Activated T-cell treated with anti-CD3 and anti-CD28 coated beads for 4 hours (primary cell): ENCODE measurements around the gene DPH7.
"Not testable (repeated sequence)": the region's sequence is repeated elsewhere in the genome, so short reads cannot be mapped to it uniquely, and the experiment has no call there.

Experiments
- DNase-seq: peaks from one replicate; pipeline ENCODE4 v3.0.0-alpha.2; 2020

DPH7 gene

GRCh38 chr9:137606005-137606621 lies 27.4 kb upstream of the DPH7 start:
- no peak for DNase-seq

DNA sequence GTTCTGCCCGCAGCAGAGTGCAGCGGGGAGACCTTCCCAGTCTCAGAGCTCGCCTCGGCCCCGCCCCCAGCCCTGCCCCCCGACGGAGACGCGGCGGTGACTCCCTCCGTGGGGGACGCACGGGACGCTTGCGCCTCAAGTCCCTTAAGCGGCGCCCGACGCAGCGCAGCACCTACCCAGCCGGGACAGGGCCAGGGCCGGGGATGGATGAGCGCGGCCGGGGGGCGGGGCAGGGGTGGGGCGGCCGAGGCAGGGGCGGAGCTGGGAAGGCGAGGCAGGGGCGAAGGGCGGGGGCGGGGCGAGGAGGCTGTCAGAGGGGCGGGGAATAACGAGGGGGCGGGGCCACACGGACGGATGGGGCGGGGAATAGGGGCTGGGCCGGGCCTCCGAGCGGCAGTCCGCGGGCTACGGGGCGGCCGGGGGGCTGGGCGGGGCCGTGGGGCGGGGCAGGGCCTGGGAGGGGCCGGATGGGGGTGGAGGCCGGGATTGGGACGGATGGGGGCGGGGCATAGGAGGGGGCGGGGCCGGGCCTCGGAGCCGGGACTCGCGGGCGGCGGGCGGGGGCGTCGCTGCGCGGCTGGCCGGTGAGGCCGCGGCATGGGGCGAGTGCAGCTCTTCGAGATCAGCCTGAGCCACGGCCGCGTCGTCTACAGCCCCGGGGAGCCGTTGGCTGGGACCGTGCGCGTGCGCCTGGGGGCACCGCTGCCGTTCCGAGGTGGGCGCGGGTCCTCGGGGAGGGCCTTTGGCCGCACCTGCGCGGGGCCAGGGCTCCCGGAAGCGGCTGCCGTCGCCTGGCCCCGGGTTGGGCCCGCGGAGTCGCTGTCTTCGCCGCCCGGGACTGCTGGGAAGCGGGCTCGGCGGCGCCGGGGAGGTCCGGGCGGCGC lies 26.6 kb upstream of the DPH7 start, which contains the start of gene ARRDC1:
Gene ARRDC1, plus strand, starts transcription at position 566 of the 884 bp plus-strand sequence. Its CDS starts 32 bp downstream, at position 598.
- DNase-seq: peak; percentile 86

- DNase-seq: no peak
Observed at GRCh38 chr9:137604345-137605086, 25.8 kb upstream of the DPH7 start.

GRCh38 chr9:137603879-137604278 lies 25.2 kb upstream of the DPH7 start:
- no peak for DNase-seq

DNA sequence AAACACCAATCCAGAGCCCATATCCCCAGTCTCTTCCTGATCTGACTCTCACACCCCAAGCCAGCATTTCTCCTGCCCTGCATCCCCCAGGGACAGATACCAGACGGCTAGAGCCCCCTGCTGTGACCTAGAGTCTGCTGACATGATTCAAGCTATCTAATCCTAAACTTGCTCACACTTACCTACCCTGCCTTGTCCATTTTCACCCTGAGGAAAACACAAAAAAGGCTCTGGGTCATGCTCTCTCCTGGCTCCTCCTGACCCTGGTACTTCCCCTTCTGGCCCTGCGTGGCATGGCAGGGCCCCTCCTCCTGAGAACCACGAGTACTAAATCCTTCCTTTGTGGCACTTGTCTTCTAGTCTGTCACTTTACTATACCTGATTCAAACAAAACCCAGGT lies 23.9 kb upstream of the DPH7 start:
- DNase-seq: no peak

DNA sequence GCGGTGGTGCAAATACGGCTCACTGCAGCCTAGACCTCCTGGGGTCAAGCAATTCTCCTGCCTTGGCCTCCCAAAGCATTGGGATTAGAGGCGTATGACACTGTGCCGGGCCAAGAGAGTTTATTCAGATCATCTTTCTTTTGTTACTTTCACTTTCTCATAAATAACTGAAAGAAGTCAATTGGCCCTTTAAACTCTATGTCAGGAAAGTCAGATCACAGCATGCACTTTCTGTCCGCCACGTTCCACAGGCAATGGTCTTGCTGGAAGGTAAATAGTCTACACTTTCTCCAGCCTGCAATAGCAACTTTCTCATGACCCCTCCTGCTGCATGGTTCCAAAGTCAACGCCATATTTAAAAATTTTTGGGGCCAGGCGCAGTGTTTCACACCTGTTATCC lies 20.2 kb upstream of the DPH7 start:
- no peak for DNase-seq

GRCh38 chr9:137596577-137596976 lies 17.9 kb upstream of the DPH7 start:
- not testable (repeated sequence) for DNase-seq

GRCh38 chr9:137593176-137593575 lies 14.5 kb upstream of the DPH7 start:
- no peak for DNase-seq

DNA sequence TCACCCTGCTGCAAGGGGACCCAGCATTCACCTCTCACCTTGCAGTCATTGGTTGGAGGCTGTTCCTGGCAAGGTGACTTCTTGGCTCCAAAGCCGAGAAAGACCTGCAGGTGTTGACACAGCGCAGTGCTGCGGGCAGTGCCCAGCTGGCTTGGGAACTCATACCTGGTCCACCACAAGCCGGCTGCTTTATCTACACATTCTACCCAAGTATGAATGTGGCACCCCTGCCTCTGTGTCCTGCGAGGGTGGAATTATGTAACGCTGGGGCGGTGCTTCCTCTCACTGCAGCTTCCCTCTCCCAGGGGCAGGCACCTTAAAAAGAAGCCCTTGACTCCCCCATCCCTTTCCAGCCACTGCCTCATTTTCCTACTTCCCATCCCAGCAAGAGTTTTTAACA lies 14.0 kb upstream of the DPH7 start:
- no peak for DNase-seq

DNA sequence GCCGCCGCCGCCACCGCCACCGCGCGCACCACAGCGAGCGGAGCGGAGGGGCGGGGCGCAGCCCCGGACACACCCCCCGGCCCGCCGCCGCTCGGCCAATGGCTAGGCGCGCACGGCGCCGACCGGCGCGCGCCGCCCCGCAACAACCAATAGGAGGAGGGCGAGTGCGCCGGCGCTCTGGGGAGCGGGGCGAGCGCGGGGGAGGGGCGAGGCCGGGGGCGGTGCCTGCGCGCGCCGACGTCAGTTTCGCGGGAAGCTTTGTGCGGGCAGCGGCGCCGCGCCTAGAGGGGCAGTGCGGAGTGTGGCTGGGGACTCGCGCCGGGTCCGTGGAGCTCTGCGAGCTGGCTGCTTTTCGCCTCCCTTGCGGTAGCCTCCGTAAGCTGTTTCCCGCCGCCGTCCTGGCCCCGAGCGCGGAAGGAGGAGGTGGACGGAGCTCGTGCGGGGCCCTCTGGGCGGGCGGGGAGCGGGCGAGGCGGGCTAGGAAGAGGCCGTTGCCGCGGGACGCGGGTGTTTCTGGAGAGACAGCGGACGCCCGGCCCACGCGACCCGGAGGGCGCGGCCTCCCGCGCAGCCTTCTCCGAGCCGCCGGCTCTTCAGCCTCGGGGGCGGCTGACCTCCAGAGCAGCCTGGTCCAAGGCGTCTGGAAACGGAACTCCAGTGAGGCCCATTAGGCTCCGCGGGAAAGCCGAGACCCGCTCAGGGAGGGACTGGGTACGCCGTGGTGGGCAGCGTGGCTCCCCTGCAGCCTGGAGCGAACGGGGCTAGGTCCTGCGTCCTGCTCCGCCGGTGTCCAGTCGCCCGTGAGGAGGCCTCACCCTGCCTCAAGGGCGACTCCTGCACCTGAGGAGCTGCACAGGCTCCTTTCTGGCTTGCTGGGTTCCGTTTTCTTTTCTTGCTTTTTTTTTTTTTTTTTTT lies 12.0 kb upstream of the DPH7 start, which contains the start of gene ZMYND19:
Gene ZMYND19, minus strand, starts transcription at position 44 of the 915 bp plus-strand sequence. CDS start 249 bp downstream, outside the sequence.
- DNase-seq: peak; percentile 87

DNA sequence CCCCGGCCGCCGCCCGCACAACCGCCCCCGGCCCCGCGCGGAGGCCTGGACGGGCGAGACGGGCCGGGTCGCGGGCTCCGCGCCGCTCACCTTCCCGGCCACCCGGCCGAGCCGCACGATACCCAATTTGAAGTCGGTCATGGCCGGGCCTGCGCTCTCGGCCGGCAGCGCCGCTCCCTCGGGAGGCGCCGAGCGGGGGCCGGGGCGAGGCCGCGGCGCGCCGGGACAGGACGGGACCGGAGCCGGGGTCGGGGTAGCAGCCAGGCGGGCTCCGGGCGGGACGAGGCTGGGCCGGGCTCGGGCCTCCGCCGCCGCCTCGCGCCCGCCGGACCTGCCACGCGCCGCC lies 11.4 kb upstream of the DPH7 start:
- no peak for DNase-seq

DNA sequence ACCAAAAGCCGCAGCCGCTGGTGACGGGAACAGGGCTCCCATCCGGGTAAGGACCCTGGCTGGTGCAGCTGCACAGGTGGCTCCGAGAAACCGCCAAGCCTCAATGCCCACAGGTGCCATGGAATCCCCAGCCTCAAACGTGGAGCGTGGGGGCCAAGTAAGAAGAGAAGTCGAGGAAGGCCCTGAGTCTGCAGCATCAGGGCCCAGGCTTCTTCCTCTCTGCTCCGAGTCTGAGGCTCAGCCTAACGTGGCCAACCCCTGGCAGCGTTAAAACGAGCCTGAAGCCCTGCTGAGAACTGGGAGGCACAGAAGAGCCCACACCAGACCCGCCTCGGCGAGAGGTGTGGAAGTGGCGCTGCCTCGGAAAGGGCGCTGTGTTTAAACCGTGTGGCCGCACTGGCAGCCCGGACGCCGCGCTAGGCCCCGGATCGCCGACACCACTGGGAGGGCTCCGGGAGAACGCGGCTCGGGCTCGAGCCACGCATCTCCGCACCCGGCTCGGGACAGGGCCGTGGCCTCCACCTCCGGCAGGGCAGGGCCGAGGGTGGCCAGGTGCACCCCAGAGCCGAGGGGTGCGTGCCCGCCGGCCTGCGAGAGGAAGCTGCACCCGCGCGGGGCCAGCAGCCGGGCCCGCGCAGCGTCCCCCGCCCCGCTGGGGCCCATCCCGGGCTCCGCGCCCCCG lies 10.9 kb upstream of the DPH7 start:
- no peak for DNase-seq

DNA sequence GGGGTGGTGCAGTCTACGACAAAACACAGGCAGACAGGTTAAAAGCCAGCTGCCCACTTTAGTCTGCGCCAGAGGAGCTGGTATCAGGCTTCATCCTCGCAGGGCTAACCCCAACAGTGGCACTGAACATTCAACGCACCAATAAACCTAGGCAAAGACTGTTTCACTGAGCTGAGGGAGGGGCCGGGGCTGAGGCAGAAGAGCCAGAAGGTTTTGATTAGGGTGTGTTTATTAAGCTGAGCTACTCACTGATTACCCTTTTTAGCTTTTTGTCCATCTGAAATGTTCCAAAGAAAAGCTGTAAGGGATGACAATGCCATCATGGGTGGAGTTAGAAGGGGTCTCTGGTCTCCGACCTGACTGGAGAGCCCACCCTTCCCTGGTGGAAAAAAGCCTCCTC lies 10.2 kb upstream of the DPH7 start:
- DNase-seq: no peak

GRCh38 chr9:137588311-137588710 lies 9.6 kb upstream of the DPH7 start:
- DNase-seq: no peak

DNA sequence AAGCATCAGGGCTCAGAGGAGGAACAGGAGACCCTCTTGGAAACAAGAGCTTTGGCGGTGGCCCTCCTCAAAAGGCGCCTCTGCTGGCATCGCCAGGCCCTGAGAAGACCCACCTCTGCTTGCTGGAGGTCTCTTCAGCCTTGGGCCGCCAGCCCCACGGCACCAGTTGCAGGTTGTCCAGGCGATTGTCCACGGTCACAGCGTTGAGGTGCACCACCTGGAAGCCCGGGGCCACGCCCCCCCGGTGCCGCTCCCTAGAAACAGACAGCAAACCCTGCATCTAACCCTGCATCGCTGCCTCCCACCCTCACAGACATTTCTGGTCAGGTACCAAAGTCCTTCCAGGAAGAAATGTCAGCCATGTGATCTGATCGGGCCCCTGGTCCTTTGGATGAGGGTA lies 8.1 kb upstream of the DPH7 start:
- DNase-seq: no peak

DNA sequence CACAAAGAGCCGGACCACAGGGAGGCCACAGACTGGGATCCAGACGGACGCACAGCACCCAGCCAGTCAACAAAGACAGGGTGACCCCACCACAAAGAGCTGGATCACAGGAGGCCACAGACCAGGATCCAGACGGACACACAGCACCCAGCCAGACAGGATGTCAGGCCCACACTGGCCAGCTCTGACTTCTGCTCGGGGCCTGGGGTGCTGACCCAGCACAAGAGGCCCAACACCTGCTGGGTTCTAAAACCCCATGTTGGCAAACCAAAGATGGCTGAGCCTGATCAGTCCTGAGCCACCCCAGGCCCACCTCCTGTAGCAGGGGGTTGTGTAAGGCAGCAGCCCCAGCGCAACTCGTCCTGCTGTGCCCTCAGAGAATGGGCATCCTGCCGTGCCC lies 5.2 kb upstream of the DPH7 start:
- DNase-seq: no peak

- DNase-seq: no peak
Observed at GRCh38 chr9:137583347-137583746, 4.6 kb upstream of the DPH7 start.

DNA sequence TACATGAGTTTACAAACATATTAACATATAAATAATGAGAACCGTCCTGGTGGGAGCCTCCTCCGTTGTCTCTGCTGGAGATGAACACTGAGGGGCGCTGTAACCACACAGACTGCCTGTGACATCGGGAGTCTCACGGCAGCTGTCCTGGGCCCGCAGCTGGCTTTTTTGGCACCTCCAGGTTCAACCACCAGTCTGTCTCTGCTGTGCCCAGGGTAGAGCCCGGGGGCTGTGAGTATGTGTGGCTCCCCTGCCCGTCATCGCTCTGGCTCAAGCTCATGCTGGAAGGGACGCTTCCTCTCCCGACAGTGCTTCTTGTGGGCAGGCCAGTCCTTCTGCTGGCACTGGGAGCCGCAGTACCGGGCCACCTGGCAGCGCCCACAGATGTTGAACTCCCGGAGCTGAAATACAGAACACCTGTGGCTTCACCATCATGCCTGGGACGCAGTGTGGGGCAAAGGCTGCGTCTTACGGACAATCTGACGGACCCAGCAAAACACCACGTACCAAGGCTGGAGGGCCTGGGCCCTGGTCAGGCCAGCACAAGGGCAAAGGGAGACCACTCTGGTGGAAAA lies 3.6 kb upstream of the DPH7 start:
- no peak for DNase-seq

DNA sequence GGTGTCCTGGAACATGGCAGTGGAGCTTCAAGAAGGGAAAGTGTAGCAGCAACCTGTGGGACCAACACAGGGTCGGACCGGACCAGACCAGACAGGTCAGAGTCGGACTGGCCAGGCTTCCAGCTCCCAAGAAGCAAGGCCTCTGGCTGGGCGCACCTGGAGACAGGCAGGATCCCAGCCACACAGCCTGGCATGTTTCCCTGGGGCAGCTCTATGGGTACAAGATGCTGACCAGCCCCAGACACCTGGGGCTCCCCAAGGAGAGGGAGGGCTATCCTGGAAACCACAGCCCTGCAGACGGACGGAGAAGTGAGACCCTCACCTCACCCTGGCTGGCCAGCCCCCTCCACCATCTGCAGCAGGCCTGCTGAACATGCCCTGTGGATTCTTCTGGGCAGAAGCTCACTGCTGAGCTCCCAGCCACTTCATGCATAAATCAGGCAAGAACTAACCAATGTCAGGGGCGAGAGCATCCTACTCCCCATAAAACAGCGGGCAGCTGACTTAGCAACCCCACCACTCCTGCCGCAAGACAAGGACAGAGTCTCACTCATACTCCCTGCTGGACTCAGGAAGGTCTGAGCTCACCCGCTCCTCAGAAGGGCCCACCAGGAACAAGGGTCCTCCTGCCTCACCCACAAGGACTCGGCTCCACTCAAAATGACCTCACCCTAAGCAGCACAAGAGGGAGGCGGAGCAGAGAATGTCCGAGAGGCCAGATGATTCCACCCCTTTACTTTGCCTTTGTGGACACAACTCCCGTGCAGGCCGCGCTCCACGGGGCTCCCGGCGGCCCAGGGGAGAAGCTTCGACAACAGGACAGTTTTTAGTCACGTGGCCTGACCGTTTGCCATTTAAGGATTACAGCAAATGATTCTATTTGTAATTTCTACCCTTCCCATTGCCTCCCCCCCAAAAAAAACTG lies 2.9 kb upstream of the DPH7 start:
- DNase-seq: no peak

DNA sequence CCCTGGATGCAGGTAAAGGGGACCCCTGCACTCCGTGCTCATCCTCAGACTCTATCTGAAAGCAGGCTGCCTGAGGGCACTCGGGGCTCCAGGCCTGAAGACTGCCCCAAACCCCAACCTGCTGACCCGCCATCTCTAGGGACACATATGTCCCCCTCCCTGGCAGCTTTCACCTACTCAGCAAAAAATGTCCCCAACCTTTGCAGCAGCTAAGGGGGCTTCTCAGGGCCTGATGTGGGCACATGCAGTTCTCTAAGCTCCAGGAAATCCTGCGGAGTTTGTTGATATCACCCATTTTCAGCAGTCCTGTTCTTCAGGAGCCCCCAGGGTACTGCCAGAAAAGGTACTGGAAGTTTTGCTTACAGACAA lies 2.2 kb upstream of the DPH7 start:
- DNase-seq: no peak
